Keratinocyte (primary cell): Measurements from ENCODE around the gene RFPL3. TPM values are rescaled to one million over a fixed set of nuclear protein-coding genes. Genes with fewer than 3 reads are reported as not detected.

Source experiments
- DNase-seq: peaks from one replicate; pipeline ENCODE4 v3.0.0-alpha.2; 2011; ENCODE audit warnings: low read depth, missing footprints, low spot score
- FAIRE-seq: peaks from 2 replicates; lab custom pipeline; 2011; peaks lifted over from hg19 to GRCh38; lab: Jason Lieb, UNC
- H2AFZ ChIP-seq: 2 replicates; pipeline ENCODE4 v1.6.0; 2012; ENCODE audit warnings: low read length, control low read depth, inconsistent platforms; ENCODE audit not compliant: control insufficient read depth
- H3K27ac ChIP-seq: 2 replicates; pipeline ENCODE4 v1.5.1; 2011; ENCODE audit warnings: low read length; ENCODE audit not compliant: control insufficient read depth, insufficient read depth
- H3K27me3 ChIP-seq: 3 replicates; pipeline ENCODE4 v1.6.0; 2011; ENCODE audit warnings: low read length; ENCODE audit not compliant: control insufficient read depth, insufficient read depth; ENCODE audit errors: extremely low read depth
- H3K36me3 ChIP-seq, 2 experiments: 2 replicates in 1 of 2; 3 replicates in 1 of 2; pipeline ENCODE4 v1.5.1; 2011; ENCODE audit warnings: low read length in 2 of 2, mild to moderate bottlenecking in 1 of 2; ENCODE audit not compliant: control insufficient read depth in 2 of 2, insufficient read depth in 2 of 2; ENCODE audit errors: extremely low read depth in 1 of 2
- H3K4me1 ChIP-seq: 3 replicates; pipeline ENCODE4 v1.5.1; 2011; ENCODE audit warnings: low read length; ENCODE audit not compliant: control insufficient read depth, insufficient read depth; ENCODE audit errors: extremely low read depth
- H3K4me2 ChIP-seq: 3 replicates; pipeline ENCODE4 v1.6.0; 2011; ENCODE audit warnings: low read depth, low read length; ENCODE audit not compliant: control insufficient read depth, insufficient read depth; ENCODE audit errors: extremely low read depth
- H3K4me3 ChIP-seq, 3 experiments: fragments of 200-600 bp in 1 of 3; sonication (generic) in 1 of 3; 2 replicates in 2 of 3; 3 replicates in 1 of 3; pipeline ENCODE4 v1.5.1; 2011 to 2016; ENCODE audit warnings: low read length in 3 of 3, mild to moderate bottlenecking in 3 of 3, control low read depth in 2 of 3, inconsistent platforms in 1 of 3, low read depth in 1 of 3, mixed read lengths in 1 of 3, mixed run types in 1 of 3, moderate library complexity in 1 of 3; ENCODE audit not compliant: control insufficient read depth in 2 of 3, insufficient read depth in 2 of 3; ENCODE audit errors: extremely low read depth in 1 of 3
- H3K79me2 ChIP-seq: 2 replicates; pipeline ENCODE4 v1.6.0; 2012; ENCODE audit warnings: low read length; ENCODE audit not compliant: control insufficient read depth, insufficient read depth
- H3K9ac ChIP-seq: 3 replicates; pipeline ENCODE4 v1.6.0; 2011; ENCODE audit warnings: low read length; ENCODE audit not compliant: control insufficient read depth, insufficient read depth; ENCODE audit errors: extremely low read depth
- H3K9me1 ChIP-seq: 3 replicates; pipeline ENCODE4 v1.6.0; 2011; ENCODE audit warnings: low read length; ENCODE audit not compliant: control insufficient read depth, insufficient read depth; ENCODE audit errors: extremely low read depth
- H3K9me3 ChIP-seq: 2 replicates; pipeline ENCODE4 v1.5.1; 2012; ENCODE audit warnings: low read depth, low read length; ENCODE audit not compliant: control insufficient read depth
- H4K20me1 ChIP-seq: 3 replicates; pipeline ENCODE4 v1.6.0; 2011; ENCODE audit warnings: low read length; ENCODE audit not compliant: control insufficient read depth, insufficient read depth; ENCODE audit errors: extremely low read depth
- CTCF ChIP-seq, 3 experiments: IDR thresholded peaks in 1 of 3; conservative IDR thresholded peaks in 1 of 3; optimal IDR thresholded peaks in 1 of 3; 2 replicates in 2 of 3; 3 replicates in 1 of 3; pipeline versions ENCODE3 to v1.5.1; 2011; ENCODE audit warnings: low read length in 3 of 3, mild to moderate bottlenecking in 3 of 3, moderate library complexity in 2 of 3, control low read depth in 1 of 3, inconsistent platforms in 1 of 3; ENCODE audit not compliant: insufficient read depth in 2 of 3; ENCODE audit errors: extremely low read depth in 1 of 3
- EZH2 ChIP-seq: IDR thresholded peaks from one replicate; pipeline ENCODE4 v1.6.1; 2012; ENCODE audit warnings: inconsistent platforms, mild to moderate bottlenecking, low read length, moderate library complexity
- dilution Hi-C: fragments of 300-500 bp; cut with MboI; formaldehyde crosslinking; loops from one replicate; pipeline ENCODE4 v1.7.0; 2020; ENCODE audit warnings: low sequenced_read_pairs; ENCODE audit not compliant: extremely low pct_ligation_motif_present
- polyA plus RNA-seq, 5 experiments: library from polyadenylated mRNA; depleted of rRNA in 3 of 5; stranded (reverse) in 3 of 5; stranded (forward) in 1 of 5; unstranded in 1 of 5; fragments of >200 nt; gene quantifications; 1 replicate in 1 of 5; 2 replicates in 3 of 5; 3 replicates in 1 of 5; pipeline versions ENCODE4 v1.2.1 to v1.2.3, GENCODE V29; 2011 to 2012; ENCODE audit warnings: missing spikeins in 2 of 5, low read depth in 1 of 5, low replicate concordance in 1 of 5

RFPL3 gene
- polyA plus RNA-seq, 1 donor (not counting 4 experiments of a cell fraction or from before 2014, with no cell fraction given) = not detected

GRCh38 chr22:32341122-32341740 lies 16.4 kb upstream of the RFPL3 start:
- Histone ChIP-seq H3K27ac (no peak overlapping the region), H4K20me1 (no peaks in the 10 kb centered on the region), H3K36me3 (no peaks in the 10 kb centered on the region), H3K4me3 (no peak overlapping the region), H3K27me3 (peaks cover 5% of the 10 kb centered on the region), H3K79me2 (no peaks in the 10 kb centered on the region), H3K9me3 (no peaks in the 10 kb centered on the region), H3K9ac (no peak overlapping the region), H3K4me2 (no peak overlapping the region), H3K4me1 (no peaks in the 10 kb centered on the region), H3K9me1 (no peaks in the 10 kb centered on the region), H2AFZ (no peak overlapping the region)
- FAIRE-seq (no peak), DNase-seq (no peak)
- TF ChIP-seq EZH2 = no peak
- TF ChIP-seq CTCF (optimal IDR thresholded peaks at IDR 0.05 in 1 of 3, IDR thresholded peaks at IDR 0.05 in 1 of 3, conservative IDR thresholded peaks at IDR 0.05 in 1 of 3; ENCODE audit: extremely low read depth in 1 of 3, insufficient read depth in 2 of 3, low read length in 3 of 3) = no peak
- dilution Hi-C loops = no loop called here

GRCh38 chr22:32342977-32343376 lies 14.7 kb upstream of the RFPL3 start:
- H3K27me3 ChIP-seq = peaks cover 5% of the 10 kb centered on the region
- DNase-seq (no peak), FAIRE-seq (no peak)
- H3K9me1 ChIP-seq = no peaks in the 10 kb centered on the region
- dilution Hi-C loops = no loop called here
- TF ChIP-seq CTCF (optimal IDR thresholded peaks at IDR 0.05 in 1 of 3, IDR thresholded peaks at IDR 0.05 in 1 of 3, conservative IDR thresholded peaks at IDR 0.05 in 1 of 3; ENCODE audit: extremely low read depth in 1 of 3, insufficient read depth in 2 of 3, low read length in 3 of 3) = no peak
- no peak for TF ChIP-seq EZH2
- H3K9ac ChIP-seq = no peak overlapping the region
- no peaks in the 10 kb centered on the region for H3K4me1 ChIP-seq
- no peaks in the 10 kb centered on the region for H3K79me2 ChIP-seq
- no peak overlapping the region for H2AFZ ChIP-seq
- no peak overlapping the region for H3K27ac ChIP-seq
- no peak overlapping the region for H3K4me3 ChIP-seq
- H4K20me1 ChIP-seq = no peaks in the 10 kb centered on the region
- no peak overlapping the region for H3K4me2 ChIP-seq
- no peaks in the 10 kb centered on the region for H3K9me3 ChIP-seq
- H3K36me3 ChIP-seq = no peaks in the 10 kb centered on the region
